Stomach (tissue), 9 donors: ENCODE results near the gene KCNK10. TPM values are rescaled to one million over a fixed set of nuclear protein-coding genes. Genes with fewer than 3 reads are reported as not detected.

Experiments used
- DNase-seq, 2 donors: peaks; one replicate each; pipeline versions ENCODE4 v3.0.0 to v3.0.0-alpha.2; 2013 to 2019
- H3K27ac ChIP-seq, 5 donors: fragments of 200-600 bp in 4 of 5; sonication (generic) in 4 of 5; one replicate each; pipeline ENCODE4 v1.5.1; 2013 to 2019; ENCODE audit warnings: mild to moderate bottlenecking in 1 of 5, moderate library complexity in 1 of 5
- H3K27me3 ChIP-seq, 3 donors: fragments of 200-600 bp; sonication (generic); one replicate each; pipeline ENCODE4 v1.5.1; 2017 to 2019; ENCODE audit warnings: mixed run types in 1 of 3
- H3K36me3 ChIP-seq, 4 donors: fragments of 200-600 bp; sonication (generic); 1 replicate in 3 of 4; 2 replicates in 1 of 4; pipeline ENCODE4 v1.5.1; 2016 to 2019
- H3K4me1 ChIP-seq, 4 donors: fragments of 200-600 bp; sonication (generic); one replicate each; pipeline ENCODE4 v1.5.1; 2016 to 2019
- H3K4me3 ChIP-seq, 4 donors: fragments of 200-600 bp; sonication (generic) in 3 of 4; one replicate each; pipeline ENCODE4 v1.5.1; 2016 to 2019; ENCODE audit warnings: mild to moderate bottlenecking in 1 of 4
- H3K9me3 ChIP-seq, 4 donors: fragments of 200-600 bp; sonication (generic); one replicate each; pipeline ENCODE4 v1.5.1; 2016 to 2019
- EP300 ChIP-seq: sonication (generic); formaldehyde crosslinking; IDR thresholded peaks from one replicate; pipeline ENCODE4 v1.6.1; 2017; ENCODE audit warnings: antibody characterized with exemption
- POLR2A ChIP-seq, 4 donors: fragments of 450-650 bp; IDR thresholded peaks; one replicate each; pipeline ENCODE4 v1.6.1; 2016; ENCODE audit warnings: antibody characterized with exemption in 4 of 4, control low read depth in 2 of 4, mild to moderate bottlenecking in 1 of 4, moderate library complexity in 1 of 4
- POLR2AphosphoS5 ChIP-seq, 3 donors: sonication (generic); formaldehyde crosslinking; IDR thresholded peaks; one replicate each; pipeline ENCODE4 v1.6.1; 2016; ENCODE audit warnings: antibody characterized with exemption in 3 of 3
- WGBS, 5 donors: extraction: QIAGEN DNeasy Blood & Tissue Kit in 3 of 5; methylation state at CpG; one replicate each; pipeline versions ENCODE4 v1.1.5 to v1.1.7; 2013 to 2018; 5-methylcytosine and 5-hydroxymethylcytosine counted together
- intact Hi-C: fragments of 100-400 bp; cut with DNase I; formaldehyde crosslinking; loops from one replicate; pipeline ENCODE4 v1.15.1; 2023; ENCODE audit warnings: low total_unique reads
- polyA plus RNA-seq, 3 donors: library from polyadenylated mRNA; stranded (reverse); fragments of 200-250 nt; gene quantifications; one replicate each; pipeline ENCODE4 v1.2.3, GENCODE V29; 2013
- total RNA-seq, 5 donors: library from RNA; depleted of rRNA; stranded (reverse); fragments of >200 nt; gene quantifications; one replicate each; pipeline versions ENCODE4 v1.1.0 to v1.2.3, GENCODE V29; 2014 to 2016
- TF ChIP-seq, protein P1 (sequence below), 7 experiments: fragments of 450-650 bp in 4 of 7; fragments of 200-600 bp in 3 of 7; sonication (generic) in 3 of 7; IDR thresholded peaks; one replicate each; pipeline ENCODE4 v1.5.1; 2016 to 2019; ENCODE audit warnings: antibody characterized with exemption in 7 of 7, control low read depth in 2 of 7, mild to moderate bottlenecking in 1 of 7
- donor health status: healthy with polysubstance abuse.
- donor health status: Bipolar disorder and iron deficiency.
- donor health status: healthy.

The KCNK10 gene
- total and polyA plus RNA-seq, 8 donors = 0.06 to 8.7 (median 1.0) TPM; not detected in 1

DNA sequence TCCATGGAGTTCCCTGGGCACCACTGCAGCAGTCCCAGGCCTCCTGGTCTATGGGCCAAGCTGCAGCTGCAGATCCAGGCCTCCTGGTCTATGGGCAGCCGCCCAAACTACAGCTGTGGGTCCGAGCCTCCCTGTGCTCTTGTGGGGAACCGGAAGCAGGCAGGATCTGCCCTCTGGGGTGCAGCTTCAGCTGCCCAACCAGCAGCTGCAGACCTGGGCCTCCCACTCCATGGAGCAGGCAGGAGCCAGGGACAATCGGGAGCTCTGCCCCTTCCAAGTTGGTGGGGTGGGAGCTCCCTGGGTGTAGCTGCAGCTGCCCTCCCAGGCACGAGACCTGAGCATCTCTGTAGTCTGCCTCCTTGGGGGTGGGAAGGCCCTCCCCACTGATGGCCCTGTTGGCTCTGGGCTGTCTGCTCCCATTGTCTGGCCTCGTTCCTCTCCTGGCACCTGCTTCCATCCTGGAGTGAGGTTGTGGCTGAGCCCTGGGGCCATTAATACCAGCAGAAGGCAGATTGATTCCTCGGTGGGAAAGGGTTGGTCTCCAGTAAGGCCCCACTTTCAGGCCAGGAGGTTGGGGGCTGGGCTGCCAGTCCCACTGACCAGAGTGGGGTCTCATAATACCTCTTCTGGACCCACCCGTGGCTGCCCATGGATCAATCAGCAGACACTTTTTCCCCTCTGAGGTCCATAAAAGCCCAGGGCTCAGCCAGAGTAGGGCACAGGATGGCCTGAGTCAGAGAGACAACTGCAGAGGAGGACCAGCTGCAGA is 176.0 kb downstream of the KCNK10 start:
- no peak overlapping the region for H3K27ac ChIP-seq
- DNase-seq = no peak
- H3K9me3 ChIP-seq = no peaks in the 10 kb centered on the region
- no peak overlapping the region for H3K4me3 ChIP-seq
- H3K36me3 ChIP-seq = no peaks in the 10 kb centered on the region
- H3K4me1 ChIP-seq = no peaks in the 10 kb centered on the region
- TF ChIP-seq, protein P1, sequence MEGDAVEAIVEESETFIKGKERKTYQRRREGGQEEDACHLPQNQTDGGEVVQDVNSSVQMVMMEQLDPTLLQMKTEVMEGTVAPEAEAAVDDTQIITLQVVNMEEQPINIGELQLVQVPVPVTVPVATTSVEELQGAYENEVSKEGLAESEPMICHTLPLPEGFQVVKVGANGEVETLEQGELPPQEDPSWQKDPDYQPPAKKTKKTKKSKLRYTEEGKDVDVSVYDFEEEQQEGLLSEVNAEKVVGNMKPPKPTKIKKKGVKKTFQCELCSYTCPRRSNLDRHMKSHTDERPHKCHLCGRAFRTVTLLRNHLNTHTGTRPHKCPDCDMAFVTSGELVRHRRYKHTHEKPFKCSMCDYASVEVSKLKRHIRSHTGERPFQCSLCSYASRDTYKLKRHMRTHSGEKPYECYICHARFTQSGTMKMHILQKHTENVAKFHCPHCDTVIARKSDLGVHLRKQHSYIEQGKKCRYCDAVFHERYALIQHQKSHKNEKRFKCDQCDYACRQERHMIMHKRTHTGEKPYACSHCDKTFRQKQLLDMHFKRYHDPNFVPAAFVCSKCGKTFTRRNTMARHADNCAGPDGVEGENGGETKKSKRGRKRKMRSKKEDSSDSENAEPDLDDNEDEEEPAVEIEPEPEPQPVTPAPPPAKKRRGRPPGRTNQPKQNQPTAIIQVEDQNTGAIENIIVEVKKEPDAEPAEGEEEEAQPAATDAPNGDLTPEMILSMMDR (IDR thresholded peaks at IDR 0.05) = no peak
- no peak for TF ChIP-seq POLR2AphosphoS5 (IDR thresholded peaks at IDR 0.05)
- TF ChIP-seq EP300 = no peak
- TF ChIP-seq POLR2A (IDR thresholded peaks at IDR 0.05) = no peak
- intact Hi-C loops = no loop called here
- 79 to 95% (median 90%) methylated on average over 4 to 8 of the region's 8 CpGs for WGBS, 5 donors
- no peaks in the 10 kb centered on the region for H3K27me3 ChIP-seq

DNA sequence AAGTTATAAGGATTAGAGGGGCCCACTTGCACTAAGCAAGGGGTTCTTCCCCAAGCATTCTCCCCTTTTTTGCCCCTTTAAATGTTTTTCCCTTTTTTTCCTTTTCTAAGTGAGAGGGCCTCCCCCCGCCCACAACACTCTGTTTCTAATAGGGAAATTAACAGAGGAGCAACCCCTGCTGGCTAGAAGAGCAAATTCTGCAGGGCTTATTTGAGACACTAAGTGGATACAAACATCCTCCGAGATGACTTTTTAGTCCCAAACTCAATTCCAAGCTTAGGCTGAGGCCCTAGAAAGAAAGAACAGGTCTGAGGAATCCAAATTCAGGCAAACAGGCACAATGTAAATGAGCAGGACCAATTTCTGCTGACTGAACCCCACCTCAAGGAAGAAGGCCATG is 179.3 kb downstream of the KCNK10 start:
- WGBS, 5 donors = 65 to 81% (median 71%) methylated on average over 2 of the region's 2 CpGs

DNA sequence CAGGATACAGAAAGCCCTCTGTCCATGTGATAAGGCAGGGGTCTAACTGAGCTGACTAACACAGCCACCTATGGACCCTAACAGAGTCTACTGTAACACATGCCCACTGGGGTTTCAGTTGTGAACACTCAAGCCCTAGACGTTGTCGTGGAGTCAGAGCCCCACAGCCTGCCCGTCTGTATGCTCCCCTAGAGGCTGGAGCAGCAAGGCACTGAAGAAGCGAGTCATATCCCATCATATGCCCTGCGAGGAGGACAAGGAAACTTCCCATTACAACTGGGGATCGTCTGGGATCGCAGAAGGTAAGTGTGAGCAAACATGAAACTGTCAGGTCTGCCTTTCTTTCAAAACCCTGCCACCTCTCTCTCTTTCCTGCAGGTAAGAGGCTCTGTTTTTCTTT is 180.1 kb downstream of the KCNK10 start:
- Histone ChIP-seq H3K4me1 (no peaks in the 10 kb centered on the region), H3K4me3 (no peak overlapping the region), H3K9me3 (no peaks in the 10 kb centered on the region), H3K36me3 (no peaks in the 10 kb centered on the region), H3K27ac (no peak overlapping the region), H3K27me3 (no peaks in the 10 kb centered on the region)
- intact Hi-C loops = no loop called here
- no peak for DNase-seq
- TF ChIP-seq POLR2AphosphoS5 (IDR thresholded peaks at IDR 0.05) = no peak
- TF ChIP-seq POLR2A (IDR thresholded peaks at IDR 0.05) = no peak
- TF ChIP-seq, protein P1 (IDR thresholded peaks at IDR 0.05) = no peak
- no peak for TF ChIP-seq EP300
- WGBS, 5 donors = 51 to 66% (median 60%) methylated on average over 7 of the region's 7 CpGs

More for the DNA sequence above, 179.3 kb downstream of the KCNK10 start:
- H3K9me3 ChIP-seq = no peaks in the 10 kb centered on the region
- H3K27me3 ChIP-seq = no peaks in the 10 kb centered on the region
- no peak overlapping the region for H3K4me3 ChIP-seq
- no peak overlapping the region for H3K27ac ChIP-seq
- TF ChIP-seq POLR2AphosphoS5 (IDR thresholded peaks at IDR 0.05) (no peak), POLR2A (IDR thresholded peaks at IDR 0.05) (no peak), EP300 (no peak)
- TF ChIP-seq, protein P1 (IDR thresholded peaks at IDR 0.05) = no peak
- no peak for DNase-seq
- H3K4me1 ChIP-seq = no peaks in the 10 kb centered on the region
- no peaks in the 10 kb centered on the region for H3K36me3 ChIP-seq
- intact Hi-C loops = no loop called here

DNA sequence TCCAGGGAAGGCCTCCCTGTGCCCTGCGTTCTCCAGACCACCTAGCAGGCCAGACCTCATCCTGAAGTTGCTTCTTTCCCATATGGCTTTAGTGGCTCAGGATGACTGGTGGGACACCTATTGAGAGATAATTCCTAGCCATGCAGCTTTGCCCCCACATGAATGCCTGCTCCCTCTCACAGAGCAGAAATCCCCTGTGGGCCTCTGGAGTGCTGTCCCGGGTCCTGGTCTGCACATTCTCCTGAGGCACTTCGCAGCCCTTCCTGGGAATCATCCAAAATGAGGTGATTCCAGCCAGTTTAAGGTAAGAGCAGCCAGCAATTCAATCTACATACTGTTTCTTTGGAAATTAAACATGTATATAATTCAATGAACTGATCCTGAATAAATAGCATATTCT is 182.2 kb downstream of the KCNK10 start:
- WGBS, 5 donors = 62 to 77% (median 71%) methylated on average over 3 of the region's 3 CpGs
- intact Hi-C loops = no loop called here

More for the DNA sequence above, 182.2 kb downstream of the KCNK10 start:
- no peaks in the 10 kb centered on the region for H3K9me3 ChIP-seq
- no peaks in the 10 kb centered on the region for H3K4me1 ChIP-seq
- no peak for DNase-seq
- no peak for TF ChIP-seq POLR2A (IDR thresholded peaks at IDR 0.05)
- TF ChIP-seq EP300 = no peak
- no peak for TF ChIP-seq POLR2AphosphoS5 (IDR thresholded peaks at IDR 0.05)
- TF ChIP-seq, protein P1 (IDR thresholded peaks at IDR 0.05) = no peak
- H3K27me3 ChIP-seq = no peaks in the 10 kb centered on the region
- H3K36me3 ChIP-seq = no peaks in the 10 kb centered on the region
- no peak overlapping the region for H3K4me3 ChIP-seq
- no peak overlapping the region for H3K27ac ChIP-seq
